ENCODE measurements around the gene KLHL28.

DNA sequence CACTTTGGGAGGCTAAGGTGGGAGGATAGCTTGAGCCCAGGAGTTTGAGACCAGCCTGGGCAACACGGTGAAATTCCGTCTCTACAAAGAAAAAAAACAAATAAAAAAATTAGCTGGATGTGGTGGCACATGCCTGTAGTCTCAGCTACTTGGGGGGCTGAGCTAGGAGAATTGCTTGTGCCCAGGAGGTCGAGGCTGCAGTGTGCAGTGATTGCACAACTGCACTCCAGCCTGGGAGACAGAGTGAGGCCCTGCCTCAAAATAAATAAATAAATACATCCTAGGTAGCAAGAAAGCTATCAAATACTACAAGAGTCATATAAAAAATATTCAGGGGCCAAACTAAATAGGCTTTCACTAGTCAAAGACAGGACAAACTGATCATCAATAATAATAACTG lies 6.2 kb downstream of the KLHL28 start:
- TF ChIP-seq, protein P1, sequence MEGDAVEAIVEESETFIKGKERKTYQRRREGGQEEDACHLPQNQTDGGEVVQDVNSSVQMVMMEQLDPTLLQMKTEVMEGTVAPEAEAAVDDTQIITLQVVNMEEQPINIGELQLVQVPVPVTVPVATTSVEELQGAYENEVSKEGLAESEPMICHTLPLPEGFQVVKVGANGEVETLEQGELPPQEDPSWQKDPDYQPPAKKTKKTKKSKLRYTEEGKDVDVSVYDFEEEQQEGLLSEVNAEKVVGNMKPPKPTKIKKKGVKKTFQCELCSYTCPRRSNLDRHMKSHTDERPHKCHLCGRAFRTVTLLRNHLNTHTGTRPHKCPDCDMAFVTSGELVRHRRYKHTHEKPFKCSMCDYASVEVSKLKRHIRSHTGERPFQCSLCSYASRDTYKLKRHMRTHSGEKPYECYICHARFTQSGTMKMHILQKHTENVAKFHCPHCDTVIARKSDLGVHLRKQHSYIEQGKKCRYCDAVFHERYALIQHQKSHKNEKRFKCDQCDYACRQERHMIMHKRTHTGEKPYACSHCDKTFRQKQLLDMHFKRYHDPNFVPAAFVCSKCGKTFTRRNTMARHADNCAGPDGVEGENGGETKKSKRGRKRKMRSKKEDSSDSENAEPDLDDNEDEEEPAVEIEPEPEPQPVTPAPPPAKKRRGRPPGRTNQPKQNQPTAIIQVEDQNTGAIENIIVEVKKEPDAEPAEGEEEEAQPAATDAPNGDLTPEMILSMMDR (IDR thresholded peaks at IDR 0.05; ENCODE audit: poor library complexity), result no peak
- TF ChIP-seq EZH2phosphoT487 (IDR thresholded peaks at IDR 0.05; ENCODE audit: low read depth, severe bottlenecking, unreplicated experiment) (no peak), EZH2 (IDR thresholded peaks at IDR 0.05; ENCODE audit: borderline replicate concordance) (no peak)

Measured in hepatocyte (in vitro differentiated cells).